Uterus (tissue), 2 donors: ENCODE results near the gene ADGRL3.

ENCODE experiments used
- POLR2A ChIP-seq, 2 donors: fragments of 450-650 bp; IDR thresholded peaks; one replicate each; pipeline ENCODE4 v1.6.1; 2016; ENCODE audit warnings: antibody characterized with exemption in 2 of 2, mild to moderate bottlenecking in 1 of 2, moderate library complexity in 1 of 2
- TF ChIP-seq, protein P1 (sequence below), 4 experiments: fragments of 200-600 bp in 2 of 4; fragments of 450-650 bp in 2 of 4; sonication (generic) in 2 of 4; IDR thresholded peaks; one replicate each; pipeline ENCODE4 v1.5.1; 2016 to 2019; ENCODE audit warnings: antibody characterized with exemption in 4 of 4, mild to moderate bottlenecking in 2 of 4, moderate library complexity in 1 of 4

DNA sequence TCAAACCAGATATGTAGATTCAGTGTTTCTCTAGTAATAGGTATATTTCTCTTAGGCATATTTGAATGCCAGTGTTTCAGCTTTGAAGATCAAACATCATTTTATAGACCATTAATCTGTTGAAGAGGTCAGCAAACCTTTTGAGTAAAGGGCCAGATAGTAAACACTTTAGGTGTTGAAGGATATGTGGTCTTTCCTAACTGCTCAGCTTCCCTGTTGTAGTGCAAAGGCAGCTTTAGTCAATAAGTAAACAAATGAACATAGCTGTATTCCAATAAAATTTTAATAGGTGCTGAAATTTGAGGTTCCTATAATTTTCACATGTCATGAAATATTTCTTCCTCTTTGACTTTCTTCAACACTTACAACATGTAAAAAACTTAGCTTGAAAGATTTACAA, 201.6 kb downstream of the ADGRL3 start:
- TF ChIP-seq, protein P1, sequence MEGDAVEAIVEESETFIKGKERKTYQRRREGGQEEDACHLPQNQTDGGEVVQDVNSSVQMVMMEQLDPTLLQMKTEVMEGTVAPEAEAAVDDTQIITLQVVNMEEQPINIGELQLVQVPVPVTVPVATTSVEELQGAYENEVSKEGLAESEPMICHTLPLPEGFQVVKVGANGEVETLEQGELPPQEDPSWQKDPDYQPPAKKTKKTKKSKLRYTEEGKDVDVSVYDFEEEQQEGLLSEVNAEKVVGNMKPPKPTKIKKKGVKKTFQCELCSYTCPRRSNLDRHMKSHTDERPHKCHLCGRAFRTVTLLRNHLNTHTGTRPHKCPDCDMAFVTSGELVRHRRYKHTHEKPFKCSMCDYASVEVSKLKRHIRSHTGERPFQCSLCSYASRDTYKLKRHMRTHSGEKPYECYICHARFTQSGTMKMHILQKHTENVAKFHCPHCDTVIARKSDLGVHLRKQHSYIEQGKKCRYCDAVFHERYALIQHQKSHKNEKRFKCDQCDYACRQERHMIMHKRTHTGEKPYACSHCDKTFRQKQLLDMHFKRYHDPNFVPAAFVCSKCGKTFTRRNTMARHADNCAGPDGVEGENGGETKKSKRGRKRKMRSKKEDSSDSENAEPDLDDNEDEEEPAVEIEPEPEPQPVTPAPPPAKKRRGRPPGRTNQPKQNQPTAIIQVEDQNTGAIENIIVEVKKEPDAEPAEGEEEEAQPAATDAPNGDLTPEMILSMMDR (IDR thresholded peaks at IDR 0.05) = no peak
- no peak for TF ChIP-seq POLR2A (IDR thresholded peaks at IDR 0.05)
